ENCODE data around the gene LARP4B. TPM values are rescaled to one million over a fixed set of nuclear protein-coding genes. Genes with fewer than 3 reads are reported as not detected.

LARP4B gene
- total and polyA plus RNA-seq, 2 of the 13 experiments (the other 11 are each of a cell fraction or from before 2014, with no cell fraction given), result 19.5 to 30.2 TPM

GRCh38 chr10:969473-970150 lies 38.1 kb upstream of the LARP4B start (continued):
- TF ChIP-seq JUND (CRISPR knock-in tag; IDR thresholded peaks at IDR 0.05) (no peak), ZBTB34 (CRISPR knock-in tag; IDR thresholded peaks at IDR 0.05) (no peak), EHMT2 (IDR thresholded peaks at IDR 0.05; ENCODE audit: borderline replicate concordance, low read depth, low read length) (no peak), SUZ12 (IDR thresholded peaks at IDR 0.05; ENCODE audit: low read depth, low read length) (no peak), ZNF329 (CRISPR knock-in tag; IDR thresholded peaks at IDR 0.05; ENCODE audit: low read depth) (no peak), ZNF260 (CRISPR knock-in tag; IDR thresholded peaks at IDR 0.05; ENCODE audit: borderline replicate concordance, low read depth) (no peak), SNRNP70 (IDR thresholded peaks at IDR 0.05; ENCODE audit: low read depth, low read length) (no peak), FOXP1 (IDR thresholded peaks at IDR 0.05) (no peak), FOXP1 (CRISPR knock-in tag; IDR thresholded peaks at IDR 0.05) (no peak), DBP (CRISPR knock-in tag; IDR thresholded peaks at IDR 0.05; ENCODE audit: not compliant biosample characterization) (no peak), IKZF4 (CRISPR knock-in tag; IDR thresholded peaks at IDR 0.05; ENCODE audit: borderline replicate concordance, low read depth, not compliant biosample characterization) (peak; percentile 23), YY1 (IDR thresholded peaks at IDR 0.05; ENCODE audit: insufficient read depth, insufficient replicate concordance, low read depth, low read length) (no peak), ERF (CRISPR knock-in tag; IDR thresholded peaks at IDR 0.05) (no peak), CENPX (CRISPR knock-in tag; IDR thresholded peaks at IDR 0.05) (no peak), CEBPB (IDR thresholded peaks at IDR 0.05; ENCODE audit: borderline replicate concordance, low read depth, low read length) (peak; percentile 30; the same call in 1 of the 2 replicates), PRMT3 (CRISPR knock-in tag; IDR thresholded peaks at IDR 0.05; ENCODE audit: borderline replicate concordance, low read depth) (no peak), SAFB2 (CRISPR knock-in tag; IDR thresholded peaks at IDR 0.05; ENCODE audit: borderline replicate concordance, low read depth) (no peak), ARNTL (CRISPR knock-in tag; IDR thresholded peaks at IDR 0.05) (no peak), ZNF598 (CRISPR knock-in tag; IDR thresholded peaks at IDR 0.05; ENCODE audit: borderline replicate concordance) (peak; percentile 38; the same call in 1 of the 2 replicates), NFRKB (IDR thresholded peaks at IDR 0.05) (no peak), FOXA3 (CRISPR knock-in tag; IDR thresholded peaks at IDR 0.05) (no peak), MED13 (CRISPR knock-in tag; IDR thresholded peaks at IDR 0.05) (no peak), BCL6 (CRISPR knock-in tag; IDR thresholded peaks at IDR 0.05) (no peak), SMAD3 (CRISPR knock-in tag; IDR thresholded peaks at IDR 0.05) (no peak), SIN3A (IDR thresholded peaks at IDR 0.05; ENCODE audit: borderline replicate concordance, low read depth, low read length) (no peak), ZNF780A (CRISPR knock-in tag; IDR thresholded peaks at IDR 0.05) (no peak), NCOR1 (IDR thresholded peaks at IDR 0.05; ENCODE audit: borderline replicate concordance, low read length) (no peak)
